Stimulated activated CD8-positive, alpha-beta memory T cell treated with anti-CD3 and anti-CD28 coated beads, Interleukin-15, amount 100 ng/mL, for 24 hours (primary cell): ENCODE results near the gene KRTAP10-9.
"Not testable (repeated sequence)": the region's sequence is repeated elsewhere in the genome, so short reads cannot be mapped to it uniquely, and the experiment has no call there.

ENCODE experiments used
- DNase-seq: peaks from one replicate; pipeline ENCODE4 v3.0.0-alpha.2; 2020; ENCODE audit warnings: low read depth

Gene KRTAP10-9

GRCh38 chr21:44626673-44627143, at the start of gene KRTAP10-9:
TSS of gene KRTAP10-9 (plus strand) at chr21:44627093. CDS start at chr21:44627172, 79 bp downstream.
- no peak for DNase-seq

GRCh38 chr21:44578371-44579055, 48.4 kb upstream of the KRTAP10-9 start:
- DNase-seq: no peak

GRCh38 chr21:44579056-44579832, 47.6 kb upstream of the KRTAP10-9 start:
- DNase-seq: no peak

- no peak for DNase-seq
Measured at GRCh38 chr21:44579833-44580144, 47.1 kb upstream of the KRTAP10-9 start.

GRCh38 chr21:44580231-44580821, 46.6 kb upstream of the KRTAP10-9 start, which contains the start of gene KRTAP10-5:
TSS of gene KRTAP10-5 (minus strand) at chr21:44580604. CDS start at chr21:44580578, 26 bp downstream.
- DNase-seq: not testable (repeated sequence)

GRCh38 chr21:44581158-44581557, 45.7 kb upstream of the KRTAP10-9 start:
- DNase-seq: no peak

- no peak for DNase-seq
Measured at GRCh38 chr21:44582055-44582454, 44.8 kb upstream of the KRTAP10-9 start.

GRCh38 chr21:44583089-44583799, 43.6 kb upstream of the KRTAP10-9 start:
- DNase-seq: no peak

GRCh38 chr21:44583800-44584147, 43.1 kb upstream of the KRTAP10-9 start:
- no peak for DNase-seq

- no peak for DNase-seq
Measured at GRCh38 chr21:44585892-44586291, 41.0 kb upstream of the KRTAP10-9 start.

GRCh38 chr21:44589094-44589493, 37.8 kb upstream of the KRTAP10-9 start:
- no peak for DNase-seq

- no peak for DNase-seq
Measured at GRCh38 chr21:44589586-44590305, 37.1 kb upstream of the KRTAP10-9 start.

GRCh38 chr21:44590311-44590721, 36.6 kb upstream of the KRTAP10-9 start:
- DNase-seq: no peak

GRCh38 chr21:44590897-44591800, 35.7 kb upstream of the KRTAP10-9 start:
- DNase-seq: not testable (repeated sequence)

GRCh38 chr21:44591801-44592130, 35.1 kb upstream of the KRTAP10-9 start:
- not testable (repeated sequence) for DNase-seq

- DNase-seq: no peak
Measured at GRCh38 chr21:44592446-44593311, 34.2 kb upstream of the KRTAP10-9 start, which contains the start of gene KRTAP10-6. TSS of gene KRTAP10-6 (minus strand) at chr21:44592505. CDS start at chr21:44592484, 21 bp downstream.

GRCh38 chr21:44593598-44594405, 33.1 kb upstream of the KRTAP10-9 start:
- no peak for DNase-seq

- no peak for DNase-seq
Measured at GRCh38 chr21:44594406-44594916, 32.4 kb upstream of the KRTAP10-9 start.
